Measurements from ENCODE around the gene CYB5R4.

DNA sequence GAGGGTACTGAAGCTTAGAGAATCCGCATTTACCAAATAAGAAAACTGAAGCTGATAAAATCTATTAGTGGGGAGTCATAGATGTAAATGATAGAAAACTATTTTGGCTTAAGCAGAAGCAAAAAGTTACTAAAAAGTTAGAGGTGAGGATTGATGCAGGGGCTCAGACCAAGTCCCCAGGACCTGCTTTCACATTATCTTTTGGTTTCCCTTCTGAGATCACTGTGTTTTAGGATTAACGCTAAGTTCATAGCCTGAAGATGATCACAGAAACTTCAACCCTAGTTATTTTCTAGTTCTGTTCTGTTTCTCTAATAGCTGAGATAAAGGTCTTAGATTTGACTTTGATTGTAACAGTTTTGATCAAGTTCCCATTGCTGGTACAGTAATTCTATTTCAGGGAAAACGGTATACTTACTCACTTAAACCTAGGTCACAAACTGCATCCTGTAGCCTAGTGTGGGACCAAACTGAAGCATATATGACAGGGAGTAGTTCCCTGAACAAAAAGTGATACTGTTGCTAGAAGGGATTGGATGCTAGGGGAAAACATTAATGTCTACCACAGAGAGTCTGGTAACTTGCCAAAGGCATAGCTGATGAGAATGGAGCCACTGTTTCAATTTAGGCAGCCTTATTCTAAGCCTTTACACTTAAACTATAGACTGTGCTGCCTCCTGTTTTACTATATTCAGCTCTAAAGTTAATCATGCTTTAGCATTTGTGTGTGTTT, 13.1 kb downstream of the CYB5R4 start:
- TF ChIP-seq CTCF (IDR thresholded peaks at IDR 0.05; ENCODE audit: poor library complexity) (no peak), EZH2 (IDR thresholded peaks at IDR 0.05; ENCODE audit: borderline replicate concordance) (no peak)

Data from hepatocyte (in vitro differentiated cells).